IPS-NIHi7 (cell line): ENCODE measurements around the gene DAB1.

Experiments
- DNase-seq: peaks from one replicate; pipeline ENCODE4 v3.0.0; 2012; ENCODE audit warnings: mixed read lengths; ENCODE audit errors: extremely low spot score

Gene DAB1

DNA sequence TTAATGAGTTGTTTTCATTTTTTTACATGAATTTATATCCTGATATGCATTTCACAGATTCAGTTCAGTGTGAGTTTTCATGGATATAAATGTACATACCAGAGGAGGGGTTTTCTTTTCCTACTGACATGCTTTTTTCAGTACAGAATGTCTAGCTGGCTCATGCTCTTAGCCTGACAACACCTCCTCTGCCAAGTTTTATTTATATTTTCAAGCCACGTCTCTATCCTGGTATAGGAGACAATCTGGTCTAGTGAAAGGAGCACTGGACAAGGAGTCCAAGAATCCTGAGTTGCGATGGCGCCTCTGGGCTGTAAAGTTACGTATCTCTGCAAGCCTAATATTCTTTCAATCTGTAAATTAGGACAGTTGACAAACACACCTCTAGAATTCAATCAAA lies 4.9 kb downstream of the DAB1 start:
- no peak for DNase-seq

GRCh38 chr1:57411262-57411661 lies 12.6 kb downstream of the DAB1 start:
- peak; percentile 24 for DNase-seq

- no peak for DNase-seq
Measured at GRCh38 chr1:57410508-57410907, 13.4 kb downstream of the DAB1 start.

- no peak for DNase-seq
Measured at GRCh38 chr1:57407928-57408327, 15.9 kb downstream of the DAB1 start.

GRCh38 chr1:57406428-57406970 lies 17.4 kb downstream of the DAB1 start:
- DNase-seq: no peak

DNA sequence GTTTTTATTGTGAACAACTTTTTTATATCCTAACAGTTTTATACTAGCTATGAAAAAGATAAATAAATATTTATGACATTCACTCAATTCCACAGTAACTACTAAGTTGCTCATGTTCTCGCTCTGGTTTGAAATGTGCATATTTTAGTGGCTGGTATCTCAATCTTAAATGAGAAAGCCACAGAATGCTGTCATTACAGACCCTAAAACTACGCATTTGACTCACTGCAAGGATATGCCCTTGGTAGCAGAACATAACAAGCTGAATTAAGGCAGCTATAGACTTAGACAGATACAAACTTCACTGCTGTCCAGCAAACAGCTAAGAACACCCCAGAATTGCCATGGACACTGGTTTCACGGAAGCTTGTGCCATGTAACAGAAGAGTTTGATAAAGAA lies 19.0 kb downstream of the DAB1 start:
- DNase-seq: no peak

- DNase-seq: no peak
Measured at GRCh38 chr1:57403201-57403600, 20.7 kb downstream of the DAB1 start.

DNA sequence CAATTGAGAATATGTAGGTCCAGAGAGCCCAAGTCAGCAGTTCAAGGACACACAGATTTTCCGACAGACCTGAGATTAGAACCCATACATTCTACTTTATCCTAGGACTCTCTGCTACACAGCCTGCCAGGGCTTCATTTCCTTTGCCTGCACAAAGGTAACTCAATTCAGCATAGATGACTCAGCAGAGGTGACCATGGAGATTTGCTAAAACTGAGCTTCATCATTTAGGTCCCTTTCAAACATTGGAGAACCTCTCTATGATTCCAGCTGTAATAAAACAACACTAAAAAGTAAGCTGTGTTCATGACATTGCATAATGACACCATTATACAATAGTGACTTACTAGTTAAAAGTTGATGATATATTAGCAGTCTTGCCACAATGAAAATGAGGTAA lies 22.2 kb downstream of the DAB1 start:
- DNase-seq: no peak

DNA sequence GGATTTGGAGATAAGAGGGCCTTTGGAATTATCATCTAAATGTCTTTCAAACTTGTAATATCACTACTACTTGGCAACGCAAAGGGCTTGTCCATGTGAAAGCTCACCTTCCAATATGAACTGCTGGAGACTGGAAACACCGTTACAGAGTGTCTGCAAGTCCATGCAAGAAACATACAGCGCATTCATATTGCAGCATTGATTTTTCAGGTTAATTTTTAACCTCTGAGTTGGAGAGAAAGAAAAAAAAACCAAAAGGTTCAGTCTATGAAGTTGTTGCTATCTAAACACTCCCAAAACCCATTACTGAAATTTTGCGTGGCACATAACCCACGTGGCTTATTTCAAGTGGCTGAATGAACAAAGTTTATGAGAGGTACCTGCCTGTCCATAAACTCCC lies 23.8 kb downstream of the DAB1 start:
- DNase-seq: no peak

GRCh38 chr1:57393058-57393584 lies 30.7 kb downstream of the DAB1 start:
- no peak for DNase-seq

- no peak for DNase-seq
Measured at GRCh38 chr1:57385336-57385735, 38.5 kb downstream of the DAB1 start.

DNA sequence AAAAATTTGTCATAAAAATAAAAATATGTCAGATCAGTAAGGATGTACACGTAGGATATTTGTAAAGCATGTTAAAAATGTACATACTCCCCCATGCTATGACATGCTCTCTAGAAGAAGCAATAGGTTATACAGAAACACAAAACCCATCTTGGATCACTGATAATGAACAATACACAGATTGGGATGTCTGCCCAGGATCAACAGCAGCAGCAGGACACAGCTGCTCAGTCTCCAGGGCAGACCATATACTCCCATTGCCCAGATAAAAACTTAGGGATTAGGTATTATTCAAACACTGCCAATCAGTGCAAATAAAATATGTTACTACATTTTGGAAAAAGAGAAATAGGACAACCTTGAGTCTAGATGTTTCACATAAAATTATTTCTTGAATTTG lies 39.0 kb downstream of the DAB1 start:
- no peak for DNase-seq

GRCh38 chr1:57384284-57384683 lies 39.6 kb downstream of the DAB1 start:
- DNase-seq: no peak

GRCh38 chr1:57381871-57382270 lies 42.0 kb downstream of the DAB1 start:
- no peak for DNase-seq

GRCh38 chr1:57381426-57381825 lies 42.4 kb downstream of the DAB1 start:
- DNase-seq: no peak

GRCh38 chr1:57380923-57381322 lies 42.9 kb downstream of the DAB1 start:
- DNase-seq: no peak

GRCh38 chr1:57378534-57378933 lies 45.3 kb downstream of the DAB1 start:
- DNase-seq: no peak

DNA sequence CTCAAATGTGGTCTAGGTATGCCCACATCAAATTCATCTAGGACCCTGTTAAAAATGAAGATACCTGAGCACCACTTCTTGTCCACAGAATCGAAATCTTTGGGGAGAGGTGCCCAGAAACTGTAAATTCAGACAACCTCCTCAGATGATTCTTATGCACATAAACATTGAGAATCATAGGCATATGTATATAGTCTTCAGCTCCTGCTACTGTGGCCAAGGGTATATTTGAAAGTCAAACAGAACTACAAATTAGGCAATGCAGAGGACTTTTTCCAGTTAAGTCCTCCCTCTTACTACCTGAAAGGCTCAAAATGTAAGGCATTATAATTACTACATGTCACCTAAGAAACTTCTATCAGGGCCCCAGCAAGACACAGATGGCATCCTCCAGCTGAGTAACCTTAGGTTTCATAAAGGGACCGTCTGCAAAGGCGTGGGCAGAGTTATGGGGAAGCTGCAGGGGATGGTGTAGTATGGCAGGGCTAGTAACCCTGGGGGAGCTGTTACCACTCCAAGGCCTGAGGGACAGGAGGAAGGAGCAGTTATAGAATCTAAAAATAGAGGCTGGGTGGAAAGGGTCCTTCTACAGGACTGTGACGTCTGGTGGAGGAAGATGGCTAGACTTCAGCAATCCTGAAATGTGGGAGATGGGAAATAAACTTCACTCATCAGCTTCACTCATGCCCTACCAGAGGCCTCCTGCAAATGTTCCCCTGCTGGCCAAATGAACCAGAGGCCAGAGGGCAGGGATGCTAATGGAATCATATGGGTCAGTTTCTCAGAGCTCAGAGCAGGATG lies 46.3 kb downstream of the DAB1 start:
- no peak for DNase-seq

DNA sequence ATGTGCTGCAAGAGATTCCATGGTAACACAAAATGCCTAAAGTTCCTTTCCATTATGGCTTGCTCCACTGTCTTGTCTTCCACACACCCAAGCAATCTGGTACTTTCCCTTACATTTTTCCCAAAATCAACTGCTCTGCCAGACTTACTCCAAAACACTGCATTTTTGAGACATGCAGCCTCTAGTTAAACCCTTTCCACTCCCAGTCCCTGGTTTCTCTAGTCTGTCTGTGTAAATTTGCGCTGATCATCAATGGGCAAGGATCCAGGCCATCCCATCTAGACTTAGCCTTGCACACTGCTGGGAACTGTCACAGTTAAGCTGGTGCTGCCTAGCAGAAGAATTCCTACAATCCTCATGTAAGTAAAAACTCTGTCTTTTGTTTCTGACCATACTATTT lies 47.8 kb downstream of the DAB1 start:
- no peak for DNase-seq

GRCh38 chr1:57369889-57370288 lies 54.0 kb downstream of the DAB1 start:
- DNase-seq: no peak

GRCh38 chr1:57367945-57368344 lies 55.9 kb downstream of the DAB1 start:
- no peak for DNase-seq

GRCh38 chr1:57363643-57364042 lies 60.2 kb downstream of the DAB1 start:
- no peak for DNase-seq

DNA sequence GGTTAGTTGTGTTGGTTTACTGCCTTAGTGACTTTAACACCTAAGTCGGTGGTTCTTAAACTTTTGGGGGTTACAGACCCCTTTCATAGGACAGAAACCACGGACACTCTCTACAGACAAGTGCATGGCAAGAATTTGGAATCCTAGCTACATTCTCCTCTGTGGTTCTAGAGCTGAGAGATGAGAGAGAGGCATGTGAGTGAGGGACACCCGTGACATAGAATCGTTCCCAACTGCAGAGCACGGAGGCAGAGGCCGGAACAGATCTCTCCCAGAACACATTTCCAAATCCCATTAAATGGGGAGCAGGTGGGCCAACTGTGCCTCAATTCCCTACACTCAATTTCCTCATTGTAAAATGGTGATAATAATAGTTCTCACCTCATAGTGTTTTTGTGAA lies 60.7 kb downstream of the DAB1 start:
- no peak for DNase-seq

DNA sequence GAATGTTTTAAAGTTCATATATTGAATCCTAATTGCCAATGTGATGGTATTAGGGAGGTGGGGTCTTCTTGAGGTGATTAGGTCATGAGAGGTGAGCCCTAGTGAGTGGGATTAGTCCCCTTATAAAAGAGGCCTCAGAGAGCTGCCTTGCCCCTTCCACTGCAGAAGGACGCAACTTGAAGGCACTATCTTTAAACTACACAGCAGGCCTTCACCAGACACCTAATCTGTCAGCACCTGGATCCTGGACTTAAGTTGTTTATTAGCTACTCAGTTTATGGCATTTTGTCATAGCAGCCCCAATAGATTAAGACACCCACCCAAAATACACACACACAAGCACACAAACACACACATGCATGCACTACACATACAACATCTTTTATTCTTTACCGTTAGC lies 61.4 kb downstream of the DAB1 start:
- no peak for DNase-seq
